GM21447 (cell line): ENCODE data around the gene TMEM269.
A peak's percentile ranks its signal among the peaks of the same experiment; 100 is the strongest.
"Not testable (repeated sequence)": the region's sequence is repeated elsewhere in the genome, so short reads cannot be mapped to it uniquely, and the experiment has no call there.

Source experiments
- ATAC-seq: cut with Tn5 transposase; IDR thresholded peaks from one replicate; pipeline ENCODE4 v1.9.1; 2021; ENCODE audit not compliant: unreplicated experiment

Gene TMEM269

GRCh38 chr1:42773420-42773819 lies 11.4 kb upstream of the TMEM269 start:
- ATAC-seq, result no peak

DNA sequence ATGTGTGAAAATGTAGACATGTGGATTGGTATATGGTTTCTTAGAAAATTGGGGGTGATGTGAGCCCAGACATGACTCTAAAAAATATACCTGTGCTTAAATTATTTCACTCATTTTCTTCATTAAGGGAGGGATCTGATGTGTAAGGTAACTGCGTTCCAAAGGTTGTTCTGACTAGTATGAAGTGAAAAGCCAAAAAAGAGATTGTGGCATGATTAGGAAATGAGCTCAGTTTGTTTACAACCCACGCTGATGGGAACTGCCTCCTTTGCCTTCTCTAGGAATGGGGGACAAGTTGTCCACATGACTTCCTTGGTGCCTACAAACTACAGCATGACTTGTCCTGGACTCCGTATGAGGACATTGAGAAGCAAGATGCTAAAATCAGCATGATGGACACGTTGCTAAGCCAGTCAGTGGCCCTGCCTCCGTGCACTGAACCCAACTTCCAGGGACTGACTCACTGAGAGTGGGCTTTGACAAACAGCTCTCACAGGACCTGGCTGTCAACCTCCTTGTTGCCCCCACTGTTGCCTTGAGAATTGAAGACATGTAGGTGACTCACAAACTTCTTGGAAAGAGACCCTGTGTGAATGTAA lies 9.8 kb upstream of the TMEM269 start:
- ATAC-seq, result no peak

- ATAC-seq, result no peak
Measured at GRCh38 chr1:42776502-42776901, 8.3 kb upstream of the TMEM269 start.

DNA sequence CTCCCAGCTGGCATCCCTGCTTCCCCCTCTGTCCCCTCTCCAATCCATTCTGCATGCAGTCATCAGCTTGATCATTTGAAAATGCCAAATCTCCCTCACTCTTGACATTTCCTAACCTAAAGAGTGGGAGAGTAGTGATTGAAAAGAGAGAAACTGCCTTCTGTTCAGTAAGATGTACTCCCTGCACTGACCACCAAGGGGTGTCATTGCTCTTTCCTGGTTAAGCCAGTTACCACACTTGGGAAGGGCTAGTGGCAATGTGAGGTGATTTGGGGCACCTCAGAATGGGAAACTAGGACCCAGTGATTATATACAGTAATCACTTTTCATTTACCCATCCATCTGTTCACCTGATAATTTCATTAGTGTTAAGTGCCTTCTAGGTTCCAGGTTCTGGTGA lies 6.9 kb upstream of the TMEM269 start:
- no peak for ATAC-seq

GRCh38 chr1:42779725-42780124 lies 5.1 kb upstream of the TMEM269 start:
- no peak for ATAC-seq

- no peak for ATAC-seq
Measured at GRCh38 chr1:42780176-42780575, 4.6 kb upstream of the TMEM269 start.

DNA sequence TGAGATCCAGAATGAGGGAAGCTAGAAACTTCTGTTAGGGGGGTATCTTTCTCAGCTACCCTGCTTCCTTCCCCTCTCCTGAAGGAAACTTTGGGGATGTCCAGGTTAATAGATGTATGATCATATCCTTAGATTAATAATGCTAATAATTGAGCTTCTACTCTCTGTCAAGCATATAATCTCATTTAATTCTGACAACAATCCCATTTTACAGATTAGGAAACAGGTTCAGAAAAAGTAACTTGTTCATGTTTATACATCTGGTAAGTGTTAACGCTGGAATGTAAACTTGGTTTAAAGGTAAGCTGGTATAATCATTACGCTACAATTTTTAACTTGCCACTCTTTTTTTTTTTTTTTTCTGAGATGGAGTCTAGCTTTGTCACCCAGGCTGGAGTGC lies 1.7 kb upstream of the TMEM269 start:
- ATAC-seq, result no peak

DNA sequence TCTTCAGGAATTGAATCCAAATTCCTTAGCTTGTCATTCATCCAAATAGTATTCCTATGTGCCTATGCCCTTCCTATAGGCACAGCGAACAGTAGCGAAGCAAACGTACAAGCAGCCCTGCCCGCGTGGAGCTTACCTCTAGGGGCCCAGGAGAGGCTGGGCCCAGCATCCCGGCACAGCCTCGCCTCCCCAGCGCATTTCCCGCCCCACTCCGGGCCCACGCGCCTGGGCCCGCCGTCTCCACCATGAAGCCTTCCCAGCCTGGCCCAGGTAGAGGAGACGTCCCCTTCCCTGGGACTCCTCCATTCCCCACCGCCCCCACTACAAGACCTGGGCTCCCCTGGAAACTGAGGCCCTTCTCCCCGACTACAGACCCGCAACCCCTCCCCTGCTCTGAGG lies 245 bp upstream of the TMEM269 start:
- no peak for ATAC-seq

DNA sequence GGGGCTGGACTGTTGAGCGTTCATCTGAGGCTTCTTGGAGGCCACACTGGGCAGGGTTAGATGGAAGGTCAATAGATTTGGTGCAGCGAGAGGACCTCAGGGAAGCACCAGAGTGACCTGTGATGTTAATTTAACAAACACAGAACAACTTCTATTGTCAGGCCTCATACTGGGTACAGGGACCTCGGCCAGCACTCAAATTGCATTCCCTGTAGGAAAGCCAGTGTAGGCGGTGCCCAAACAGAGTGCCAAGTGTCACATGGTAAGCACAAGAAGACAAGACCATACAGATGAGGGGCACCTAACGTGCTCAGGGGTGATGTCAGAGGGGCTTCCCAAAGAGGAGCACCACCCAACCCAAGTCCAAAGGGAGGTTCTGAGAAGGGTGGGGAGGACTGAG lies 1.3 kb downstream of the TMEM269 start:
- ATAC-seq, result no peak

- ATAC-seq, result no peak
Measured at GRCh38 chr1:42788021-42788420, 3.2 kb downstream of the TMEM269 start.

- ATAC-seq, result no peak
Measured at GRCh38 chr1:42793824-42794223, 9.0 kb downstream of the TMEM269 start.

DNA sequence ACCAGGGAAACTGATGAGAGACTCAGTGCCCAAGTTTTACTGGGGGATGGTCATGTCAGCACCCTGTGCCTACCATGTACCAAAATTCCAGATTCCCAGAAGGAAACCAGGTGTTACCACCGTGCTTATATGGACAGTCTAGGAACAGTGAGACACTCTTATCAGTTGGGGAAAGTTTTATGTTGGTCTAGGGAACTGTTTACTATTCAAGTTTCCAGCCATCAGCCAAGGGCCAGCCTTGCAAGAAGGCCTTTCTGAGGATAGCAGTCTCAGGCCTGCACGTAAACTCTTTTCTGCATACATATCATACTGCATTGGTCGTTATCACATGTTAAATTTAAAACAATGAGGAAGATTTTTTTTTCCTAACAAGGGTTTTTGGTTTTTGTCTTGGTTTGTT lies 12.6 kb downstream of the TMEM269 start:
- ATAC-seq, result no peak

GRCh38 chr1:42797979-42798378 lies 13.2 kb downstream of the TMEM269 start:
- ATAC-seq, result no peak

DNA sequence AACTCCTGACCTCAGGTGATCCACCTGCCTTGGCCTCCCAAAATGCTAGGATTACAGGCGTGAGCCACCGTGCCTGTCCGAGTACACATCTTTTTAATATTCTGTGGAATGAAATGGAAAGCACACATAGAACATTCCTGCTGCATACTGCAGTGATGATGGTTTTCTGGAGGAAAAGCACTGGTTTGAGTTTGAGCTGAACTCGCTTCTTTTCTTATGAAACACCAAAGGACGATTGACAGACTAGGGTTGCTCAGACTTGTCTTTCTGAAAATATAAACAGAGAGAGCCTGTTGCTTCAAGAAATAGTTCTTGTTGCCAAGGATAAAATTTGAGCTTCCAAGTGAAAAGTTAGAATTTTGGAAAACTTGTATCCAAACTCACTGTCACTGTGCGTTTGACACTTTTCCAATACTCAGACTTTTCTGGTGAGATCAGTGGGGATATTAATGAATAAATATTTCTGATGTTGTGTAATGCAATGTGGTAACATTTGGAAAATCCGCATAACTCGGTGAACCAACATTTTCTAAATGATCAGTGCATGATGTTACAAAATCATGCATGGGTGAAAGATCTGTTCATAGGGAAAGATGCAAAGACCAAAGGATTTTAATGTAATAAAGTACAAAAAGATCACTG lies 17.2 kb downstream of the TMEM269 start:
- ATAC-seq, result no peak

DNA sequence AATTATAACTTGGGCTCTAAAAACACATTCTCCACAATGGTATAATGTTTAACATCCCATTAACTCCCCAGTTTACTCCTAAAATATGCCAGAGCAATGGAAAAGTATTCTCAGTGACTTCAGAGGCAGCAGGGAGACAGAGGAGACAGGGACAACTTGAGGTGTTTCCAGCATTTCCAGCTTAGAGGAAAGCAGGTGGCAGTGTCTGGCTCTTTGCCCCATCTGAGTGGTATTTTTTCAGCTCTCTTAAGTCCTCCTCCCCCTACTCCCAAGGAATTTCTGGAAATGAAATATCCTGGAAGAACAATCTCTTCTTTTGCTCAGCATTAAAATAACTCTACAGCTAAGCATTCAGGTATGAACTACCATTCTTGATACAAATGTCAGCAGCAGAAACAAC lies 21.4 kb downstream of the TMEM269 start:
- no peak for ATAC-seq

GRCh38 chr1:42806593-42806992 lies 21.8 kb downstream of the TMEM269 start:
- no peak for ATAC-seq

DNA sequence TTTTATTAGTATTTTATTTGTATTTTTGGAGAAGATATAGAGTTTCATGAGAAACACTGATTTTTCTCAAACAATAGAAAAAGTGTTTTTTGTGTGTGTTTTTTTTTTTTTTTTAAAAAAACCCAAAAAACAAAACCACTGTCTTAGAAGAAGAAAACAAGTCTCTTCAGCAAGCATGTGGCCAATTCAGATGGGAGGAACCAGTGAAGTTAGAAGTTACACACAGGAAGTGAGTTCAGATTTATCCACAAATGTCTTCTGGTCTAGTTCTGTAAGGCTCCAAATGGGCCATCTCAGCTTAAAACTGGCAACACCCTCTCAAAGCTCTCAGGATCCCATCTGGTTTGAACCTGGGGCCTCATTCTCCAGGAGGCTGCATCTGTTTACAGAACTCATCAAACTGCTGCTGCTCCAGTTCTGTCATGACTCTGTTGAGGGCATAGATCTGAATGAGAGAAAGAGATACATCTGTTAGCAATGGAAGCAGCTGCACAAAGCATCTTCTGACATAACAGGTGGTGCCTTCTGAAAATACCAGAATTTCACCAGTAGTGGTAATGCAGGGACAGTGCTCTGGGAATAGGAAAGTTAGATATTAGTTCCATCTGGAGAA lies 22.4 kb downstream of the TMEM269 start:
- no peak for ATAC-seq

- not testable (repeated sequence) for ATAC-seq
Measured at GRCh38 chr1:42814815-42815214, 30.0 kb downstream of the TMEM269 start.

- ATAC-seq, result peak; percentile 11
Measured at GRCh38 chr1:42815941-42816584, 31.3 kb downstream of the TMEM269 start.

GRCh38 chr1:42816585-42817439 lies 32.0 kb downstream of the TMEM269 start, which contains the start of the genes ERMAP and SVBP:
Gene ERMAP, plus strand, starts transcription at chr1:42817122. Its CDS starts 13,327 bp downstream, at chr1:42830449.
Gene SVBP, minus strand, starts transcription at chr1:42817397. Its CDS starts 853 bp downstream, at chr1:42816544.
- ATAC-seq, result peak; percentile 74

GRCh38 chr1:42817440-42817767 lies 32.6 kb downstream of the TMEM269 start:
- ATAC-seq, result no peak
